ENCODE data around the gene SMPD4.
"Not testable (repeated sequence)": the region's sequence is repeated elsewhere in the genome, so short reads cannot be mapped to it uniquely, and the experiment has no call there.

DNA sequence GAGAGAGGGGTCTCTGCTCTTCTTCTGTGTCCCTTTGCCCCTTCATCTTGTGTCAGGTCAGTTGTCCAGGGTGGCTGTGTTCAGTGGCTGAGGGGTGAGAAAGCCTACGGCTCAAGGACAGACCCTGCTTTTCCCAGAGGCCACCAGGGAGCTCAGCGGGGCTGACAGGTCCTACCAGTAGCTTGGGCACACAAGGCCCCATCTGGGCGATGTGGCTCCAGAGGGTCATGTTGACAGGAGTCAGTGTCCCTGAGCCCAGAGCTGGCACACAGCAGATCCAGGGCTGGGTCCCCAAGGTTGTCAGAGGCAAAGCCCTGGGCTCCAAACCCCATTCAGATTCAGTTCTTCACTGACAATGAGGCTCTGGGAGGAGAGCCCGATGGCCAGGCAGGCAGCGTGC is 44.3 kb downstream of the SMPD4 start:
- not testable (repeated sequence) for TF ChIP-seq EZH2 (IDR thresholded peaks at IDR 0.05; ENCODE audit: borderline replicate concordance, low read length); CTCF (IDR thresholded peaks at IDR 0.05; ENCODE audit: low read length)
